Omental fat pad (tissue), 4 donors: ENCODE data around the gene KRT222. TPM values are rescaled to one million over a fixed set of nuclear protein-coding genes. Genes with fewer than 3 reads are reported as not detected.

Experiments
- ATAC-seq: fragments of 150-250 bp; one replicate; pipeline ENCODE4 v1.9.1; 2016; ENCODE audit warnings: mild to moderate bottlenecking, moderate library complexity; ENCODE audit not compliant: low FRiP score
- DNase-seq: peaks from one replicate; pipeline ENCODE4 v3.0.0-alpha.2; 2019; ENCODE audit warnings: low spot score
- total RNA-seq, 4 donors: library from RNA; depleted of rRNA; stranded (reverse); fragments of >200 nt; gene quantifications; one replicate each; pipeline ENCODE4 v1.1.0, GENCODE V29; 2016
- TF ChIP-seq, protein P1 (sequence below), 3 donors: fragments of 450-650 bp; IDR thresholded peaks; one replicate each; pipeline ENCODE4 v1.5.1; 2016 to 2017; ENCODE audit warnings: antibody characterized with exemption in 3 of 3, mild to moderate bottlenecking in 3 of 3, moderate library complexity in 2 of 3

KRT222 gene
- total RNA-seq, 4 donors from 2014 or later, result 2.0 to 11.5 (median 3.5) TPM; not detected in 1

DNA sequence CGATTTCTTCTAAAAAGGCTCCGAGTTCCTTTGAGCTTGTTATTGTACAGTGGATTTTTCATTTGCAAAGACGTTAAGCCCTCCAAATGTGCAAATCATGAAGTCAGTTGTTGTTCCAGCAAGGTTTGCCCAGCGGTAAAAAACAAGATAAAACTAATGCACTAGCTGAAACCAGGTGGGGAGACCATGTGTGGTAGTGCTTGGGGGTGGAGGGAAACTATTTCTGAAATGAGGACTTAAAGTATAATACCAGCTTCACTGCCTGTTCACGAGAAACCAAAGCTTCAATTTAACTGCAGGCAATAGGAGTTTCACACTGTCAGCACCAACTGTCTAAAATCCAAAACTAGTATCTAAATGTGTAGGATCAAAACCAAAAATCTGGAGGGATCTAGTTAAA is 39.7 kb downstream of the KRT222 start:
- TF ChIP-seq, protein P1, sequence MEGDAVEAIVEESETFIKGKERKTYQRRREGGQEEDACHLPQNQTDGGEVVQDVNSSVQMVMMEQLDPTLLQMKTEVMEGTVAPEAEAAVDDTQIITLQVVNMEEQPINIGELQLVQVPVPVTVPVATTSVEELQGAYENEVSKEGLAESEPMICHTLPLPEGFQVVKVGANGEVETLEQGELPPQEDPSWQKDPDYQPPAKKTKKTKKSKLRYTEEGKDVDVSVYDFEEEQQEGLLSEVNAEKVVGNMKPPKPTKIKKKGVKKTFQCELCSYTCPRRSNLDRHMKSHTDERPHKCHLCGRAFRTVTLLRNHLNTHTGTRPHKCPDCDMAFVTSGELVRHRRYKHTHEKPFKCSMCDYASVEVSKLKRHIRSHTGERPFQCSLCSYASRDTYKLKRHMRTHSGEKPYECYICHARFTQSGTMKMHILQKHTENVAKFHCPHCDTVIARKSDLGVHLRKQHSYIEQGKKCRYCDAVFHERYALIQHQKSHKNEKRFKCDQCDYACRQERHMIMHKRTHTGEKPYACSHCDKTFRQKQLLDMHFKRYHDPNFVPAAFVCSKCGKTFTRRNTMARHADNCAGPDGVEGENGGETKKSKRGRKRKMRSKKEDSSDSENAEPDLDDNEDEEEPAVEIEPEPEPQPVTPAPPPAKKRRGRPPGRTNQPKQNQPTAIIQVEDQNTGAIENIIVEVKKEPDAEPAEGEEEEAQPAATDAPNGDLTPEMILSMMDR (IDR thresholded peaks at IDR 0.05), result no peak
- no peak for DNase-seq
- ATAC-seq, result no peak

DNA sequence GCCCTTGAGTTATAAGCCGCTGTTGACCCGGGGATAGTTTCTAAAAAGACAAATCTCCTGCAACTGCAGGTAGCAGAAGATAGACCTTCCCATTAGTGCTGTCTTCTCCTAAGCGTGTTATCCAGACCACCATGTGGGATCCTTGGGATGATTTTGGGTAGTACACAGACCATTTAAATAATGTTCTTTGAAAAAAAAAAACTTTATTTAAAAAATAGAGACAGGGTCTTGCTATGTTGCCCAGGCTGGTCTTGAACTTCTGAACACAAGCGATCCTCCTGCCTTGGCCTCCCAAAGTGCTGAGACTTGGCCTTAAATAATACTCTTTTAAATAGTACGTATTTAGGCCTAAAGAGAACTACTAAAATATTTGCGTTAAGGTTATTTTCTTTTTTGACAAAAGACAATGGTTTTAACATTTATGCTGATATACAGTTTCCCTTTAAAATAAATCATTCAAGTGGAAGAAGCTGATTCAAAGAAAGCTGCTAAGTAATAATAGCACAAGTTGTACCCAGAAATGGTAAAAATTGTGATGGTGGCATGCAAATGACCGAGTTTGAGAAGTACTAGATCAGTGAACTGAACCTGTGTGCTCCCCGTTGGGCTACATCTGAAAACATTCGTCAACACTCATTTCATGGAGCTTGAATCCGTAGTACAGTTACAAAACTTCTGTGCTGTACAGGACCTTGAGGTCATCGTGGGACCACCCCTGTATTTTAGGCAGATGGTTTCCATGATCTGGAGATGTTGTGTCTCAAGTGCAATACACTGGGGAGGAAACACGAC is 41.4 kb downstream of the KRT222 start:
- TF ChIP-seq, protein P1 (IDR thresholded peaks at IDR 0.05), result no peak
- ATAC-seq, result no peak
- DNase-seq, result no peak

DNA sequence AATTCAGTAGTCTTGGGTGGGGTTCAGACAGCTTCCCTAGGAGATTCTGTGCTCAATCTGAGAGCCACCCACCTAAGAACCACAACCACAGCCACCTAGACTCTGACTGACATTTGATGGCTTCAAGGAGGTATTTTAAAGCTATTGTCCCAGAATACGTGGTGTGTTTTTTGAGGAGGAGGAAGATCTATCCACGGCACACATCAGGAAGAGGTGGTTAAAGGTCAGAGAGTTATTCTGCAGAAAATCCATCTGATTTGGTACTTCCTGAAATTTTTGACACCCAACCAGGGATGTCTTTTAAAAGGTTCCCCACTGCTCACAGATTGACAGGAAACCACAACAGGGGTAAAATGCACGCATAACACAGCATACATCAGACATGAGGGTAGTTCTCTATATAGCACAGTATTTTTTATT is 42.5 kb downstream of the KRT222 start:
- DNase-seq (no peak), ATAC-seq (no peak)
- TF ChIP-seq, protein P1 (IDR thresholded peaks at IDR 0.05), result no peak

DNA sequence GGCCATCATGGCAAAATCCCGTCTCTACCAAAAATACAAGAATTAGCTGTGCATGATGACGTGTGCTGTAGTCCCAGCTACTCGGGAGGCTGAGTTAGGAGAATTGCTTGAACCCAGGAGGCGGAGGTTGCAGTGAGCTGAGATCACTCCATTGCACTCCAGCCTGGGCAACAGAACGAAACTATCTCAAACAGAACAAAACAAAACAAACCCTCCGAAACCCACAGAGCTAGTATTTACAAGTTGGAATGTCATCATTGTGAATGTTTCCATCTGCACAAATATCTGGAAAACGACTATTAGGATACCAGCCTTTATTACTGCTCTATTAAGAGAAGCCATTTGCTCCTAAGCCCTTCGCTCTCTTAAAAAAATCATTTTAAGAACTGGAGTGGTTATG is 43.4 kb downstream of the KRT222 start:
- TF ChIP-seq, protein P1 (IDR thresholded peaks at IDR 0.05), result no peak
- no peak for DNase-seq
- no peak for ATAC-seq

DNA sequence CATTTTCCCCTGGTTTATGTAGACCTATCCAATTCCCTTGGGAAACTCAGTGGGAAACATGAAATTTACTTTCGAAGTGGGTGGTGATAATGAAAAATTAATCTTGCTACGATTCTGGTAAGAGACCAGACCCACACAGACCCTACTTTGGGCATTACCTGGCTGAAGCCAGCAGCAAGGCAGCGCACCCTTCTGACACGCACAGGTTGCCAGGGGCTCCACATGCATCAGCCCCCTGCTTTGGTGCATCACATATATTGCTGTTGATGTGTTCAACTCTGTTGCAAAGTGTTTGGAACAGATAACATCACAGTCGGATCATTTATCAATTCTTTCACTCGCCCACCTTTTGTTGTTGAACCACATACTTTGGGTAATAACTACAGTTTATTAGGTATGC is 44.0 kb downstream of the KRT222 start:
- ATAC-seq, result no peak
- TF ChIP-seq, protein P1 (IDR thresholded peaks at IDR 0.05), result no peak
- DNase-seq, result no peak

DNA sequence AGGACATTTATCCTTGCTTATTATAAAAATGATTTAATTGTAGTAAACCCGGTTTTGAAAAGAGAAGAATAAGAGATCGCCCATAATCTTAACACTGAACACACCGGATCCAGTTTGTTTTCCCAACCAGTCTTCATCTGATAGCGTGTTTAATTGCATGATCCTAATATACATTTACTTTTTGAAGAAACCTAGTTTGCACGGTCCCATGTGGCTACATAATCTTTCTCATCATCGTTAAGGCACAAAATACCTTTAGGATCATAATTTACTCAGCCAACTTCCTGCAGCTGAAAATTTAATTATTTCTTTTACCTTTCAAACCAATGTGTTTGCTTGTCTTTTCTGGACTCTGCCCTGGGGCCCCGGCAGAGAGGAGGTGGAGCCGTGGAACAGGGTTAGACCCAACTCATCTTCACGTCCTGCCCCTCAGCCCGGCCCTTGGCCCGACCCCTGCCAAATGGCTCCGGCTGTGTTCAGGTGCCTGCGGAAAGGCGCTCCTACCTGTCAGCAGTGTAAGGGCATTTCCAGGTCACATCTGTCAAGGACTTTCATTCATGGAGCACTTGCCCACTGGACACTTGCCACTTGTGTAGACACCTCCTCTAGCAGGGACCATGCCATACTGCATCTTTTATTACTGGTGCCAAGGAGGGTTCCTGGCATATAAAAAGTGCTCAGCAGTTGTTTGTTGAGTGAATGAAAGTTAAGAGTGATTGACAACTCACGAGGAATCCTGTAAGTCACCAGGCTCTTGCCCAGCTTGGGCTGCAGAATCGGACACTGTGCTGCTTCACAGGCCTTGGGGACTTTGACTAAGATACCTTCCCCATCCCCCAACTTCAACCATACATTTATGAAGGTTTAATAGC is 46.0 kb downstream of the KRT222 start:
- TF ChIP-seq, protein P1 (IDR thresholded peaks at IDR 0.05), result no peak
- no peak for DNase-seq
- no peak for ATAC-seq
